ENCODE results near the gene DVL1.

GRCh38 chr1:1376551-1377226 is 27.5 kb upstream of the DVL1 start:
- TF ChIP-seq, protein P1, sequence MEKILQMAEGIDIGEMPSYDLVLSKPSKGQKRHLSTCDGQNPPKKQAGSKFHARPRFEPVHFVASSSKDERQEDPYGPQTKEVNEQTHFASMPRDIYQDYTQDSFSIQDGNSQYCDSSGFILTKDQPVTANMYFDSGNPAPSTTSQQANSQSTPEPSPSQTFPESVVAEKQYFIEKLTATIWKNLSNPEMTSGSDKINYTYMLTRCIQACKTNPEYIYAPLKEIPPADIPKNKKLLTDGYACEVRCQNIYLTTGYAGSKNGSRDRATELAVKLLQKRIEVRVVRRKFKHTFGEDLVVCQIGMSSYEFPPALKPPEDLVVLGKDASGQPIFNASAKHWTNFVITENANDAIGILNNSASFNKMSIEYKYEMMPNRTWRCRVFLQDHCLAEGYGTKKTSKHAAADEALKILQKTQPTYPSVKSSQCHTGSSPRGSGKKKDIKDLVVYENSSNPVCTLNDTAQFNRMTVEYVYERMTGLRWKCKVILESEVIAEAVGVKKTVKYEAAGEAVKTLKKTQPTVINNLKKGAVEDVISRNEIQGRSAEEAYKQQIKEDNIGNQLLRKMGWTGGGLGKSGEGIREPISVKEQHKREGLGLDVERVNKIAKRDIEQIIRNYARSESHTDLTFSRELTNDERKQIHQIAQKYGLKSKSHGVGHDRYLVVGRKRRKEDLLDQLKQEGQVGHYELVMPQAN (conservative IDR thresholded peaks at IDR 0.05): no peak
- no peak for TF ChIP-seq FOXK2 (IDR thresholded peaks at IDR 0.05)
- TF ChIP-seq, protein P2, sequence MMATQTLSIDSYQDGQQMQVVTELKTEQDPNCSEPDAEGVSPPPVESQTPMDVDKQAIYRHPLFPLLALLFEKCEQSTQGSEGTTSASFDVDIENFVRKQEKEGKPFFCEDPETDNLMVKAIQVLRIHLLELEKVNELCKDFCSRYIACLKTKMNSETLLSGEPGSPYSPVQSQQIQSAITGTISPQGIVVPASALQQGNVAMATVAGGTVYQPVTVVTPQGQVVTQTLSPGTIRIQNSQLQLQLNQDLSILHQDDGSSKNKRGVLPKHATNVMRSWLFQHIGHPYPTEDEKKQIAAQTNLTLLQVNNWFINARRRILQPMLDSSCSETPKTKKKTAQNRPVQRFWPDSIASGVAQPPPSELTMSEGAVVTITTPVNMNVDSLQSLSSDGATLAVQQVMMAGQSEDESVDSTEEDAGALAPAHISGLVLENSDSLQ (IDR thresholded peaks at IDR 0.05): no peak
- TF ChIP-seq EP300 (IDR thresholded peaks at IDR 0.05; ENCODE audit: borderline replicate concordance in 1 of 2, control insufficient read depth in 1 of 2, low read depth in 2 of 2, low read length in 2 of 2): no peak
